ENCODE data around the gene CRIP1.

The CRIP1 gene

DNA sequence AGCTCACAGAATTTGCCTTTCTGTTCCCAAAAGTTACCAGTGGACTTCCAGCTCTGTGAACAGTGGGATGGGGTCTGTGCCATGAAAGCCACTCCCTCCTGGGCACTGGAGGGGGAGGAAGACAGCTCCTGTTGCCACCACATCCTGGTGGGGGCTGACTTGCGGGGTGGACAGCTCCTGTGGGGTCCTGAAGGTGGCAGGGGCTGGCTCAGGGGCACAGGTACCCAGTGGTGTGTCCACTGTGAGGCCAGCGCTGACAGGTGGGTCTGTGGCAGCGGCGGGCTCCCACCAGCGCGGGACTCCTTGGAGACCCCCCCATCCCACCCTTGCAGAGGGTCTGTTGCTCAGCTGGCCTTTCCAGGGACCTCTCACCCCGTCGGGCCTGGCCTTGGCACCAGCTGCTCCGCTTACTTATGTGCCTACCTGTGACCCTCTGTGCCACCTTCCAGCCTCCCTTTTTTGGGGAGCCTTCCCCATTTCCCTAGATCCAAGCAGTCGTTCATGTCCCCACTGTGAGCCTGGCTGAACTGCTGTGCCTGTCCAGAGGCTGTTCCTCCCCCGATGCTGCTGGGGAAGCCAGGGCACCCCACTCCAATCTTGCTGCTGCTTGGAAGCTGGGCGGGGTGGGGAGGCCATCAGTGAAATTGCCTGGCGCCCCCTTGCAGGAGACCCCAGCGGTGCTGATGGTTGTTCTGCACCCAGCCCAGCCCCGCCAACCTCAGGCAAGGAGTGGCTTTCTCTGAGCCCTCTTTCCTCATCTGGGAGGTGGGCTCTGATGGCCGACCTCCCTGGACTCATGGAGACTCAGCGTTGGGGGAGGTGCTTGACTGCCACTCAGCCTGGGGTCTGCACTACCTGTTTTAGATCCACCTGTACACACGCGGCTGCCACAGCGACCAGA, 6.5 kb downstream of the CRIP1 start:
- no peak for DNase-seq (ENCODE audit: low read depth in 2 of 2)

DNA sequence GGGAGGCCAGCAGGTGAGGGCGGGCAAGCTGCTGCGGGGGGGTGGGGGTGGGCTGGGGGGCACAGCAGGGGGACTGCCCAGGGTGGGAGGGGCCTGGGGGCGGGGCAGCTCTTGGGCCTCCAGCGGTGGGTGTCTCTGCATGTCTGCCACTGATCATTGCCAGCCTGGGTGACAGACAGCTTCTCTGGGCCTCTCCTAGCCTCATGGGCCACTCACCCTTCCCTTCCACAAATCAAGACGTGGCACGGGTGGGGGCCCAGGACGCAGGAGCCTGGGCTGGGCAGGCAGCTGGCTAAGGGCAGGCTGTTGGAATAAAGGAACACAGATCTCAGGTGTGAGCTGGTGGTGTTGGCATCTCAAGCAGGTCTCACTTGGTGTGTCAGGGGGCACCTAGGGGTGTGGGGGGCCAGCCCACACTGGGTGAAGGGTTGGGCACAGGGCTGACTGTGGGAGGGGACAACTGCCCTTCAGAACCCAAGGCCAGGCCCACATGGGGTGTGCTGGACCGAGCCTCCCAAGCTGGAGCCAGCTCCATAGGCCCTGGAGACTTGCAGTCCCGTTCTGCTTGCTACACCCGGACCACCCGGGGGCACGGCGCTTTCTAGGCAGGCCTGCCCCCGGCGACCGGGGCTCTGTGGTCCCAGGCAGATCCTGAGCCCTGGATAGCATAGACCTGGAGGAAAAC, 7.4 kb downstream of the CRIP1 start:
- no peak for DNase-seq (ENCODE audit: low read depth in 2 of 2)

DNA sequence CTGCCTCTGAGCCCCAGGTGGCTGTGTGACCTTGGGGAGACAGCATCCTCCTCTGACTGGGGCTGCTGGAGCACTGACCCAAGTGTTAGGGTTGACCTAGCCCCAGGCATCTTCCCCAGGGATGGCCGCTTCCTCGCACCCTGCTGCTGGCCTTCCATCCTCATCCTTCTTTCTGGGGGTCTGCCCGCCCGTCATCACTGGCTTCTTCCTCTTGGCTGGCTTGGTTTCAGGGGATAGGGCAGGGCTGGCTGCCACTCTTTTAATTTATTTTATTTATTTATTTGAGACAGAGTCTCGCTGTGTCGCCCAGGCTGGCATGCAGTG, 7.9 kb downstream of the CRIP1 start:
- no peak for DNase-seq (ENCODE audit: low read depth in 2 of 2)

DNA sequence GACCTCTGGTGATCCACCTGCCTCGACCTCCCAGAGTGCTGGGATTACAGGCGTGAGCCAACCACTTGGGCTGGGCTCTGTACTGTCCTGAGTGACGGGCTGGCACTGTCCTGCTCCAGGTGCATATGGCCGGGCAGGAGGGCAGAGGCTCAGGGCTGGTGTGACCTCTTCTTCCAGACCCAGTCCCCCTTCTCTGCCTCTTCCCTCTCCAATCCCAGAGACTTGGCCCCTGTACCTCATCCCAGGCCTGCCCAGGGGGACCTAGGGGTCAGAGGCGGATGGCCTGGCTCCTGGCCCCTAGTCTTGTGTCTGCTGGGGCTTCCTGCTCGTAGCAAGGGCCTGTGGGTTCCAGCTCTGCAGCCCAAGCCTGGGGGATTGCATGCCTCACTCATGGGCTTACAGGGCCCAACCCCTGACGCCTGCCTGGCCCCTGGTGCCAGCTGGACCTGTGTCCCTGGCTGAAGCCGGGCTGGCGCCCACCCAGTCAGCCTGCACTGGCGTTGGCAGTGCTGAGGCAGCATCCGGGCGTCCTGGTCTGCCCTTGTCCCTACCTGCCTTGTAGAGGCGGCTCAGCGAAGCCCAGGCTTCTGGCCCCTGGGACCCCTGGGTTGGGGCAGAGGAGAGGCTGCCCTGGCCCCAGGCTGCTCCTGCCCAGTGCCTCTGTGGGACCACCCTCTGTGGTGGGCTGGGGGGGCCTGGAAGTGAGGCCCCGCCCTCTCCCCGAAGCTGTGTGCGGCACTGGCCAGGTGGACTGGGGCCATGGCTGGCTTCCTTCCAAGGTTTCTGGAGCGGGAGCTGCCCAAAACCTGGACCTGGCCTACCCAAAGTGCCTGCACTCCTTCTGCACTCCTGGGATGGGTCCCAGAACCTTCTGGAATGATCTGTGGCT, 8.7 kb downstream of the CRIP1 start:
- DNase-seq (ENCODE audit: low read depth in 2 of 2): no peak

DNA sequence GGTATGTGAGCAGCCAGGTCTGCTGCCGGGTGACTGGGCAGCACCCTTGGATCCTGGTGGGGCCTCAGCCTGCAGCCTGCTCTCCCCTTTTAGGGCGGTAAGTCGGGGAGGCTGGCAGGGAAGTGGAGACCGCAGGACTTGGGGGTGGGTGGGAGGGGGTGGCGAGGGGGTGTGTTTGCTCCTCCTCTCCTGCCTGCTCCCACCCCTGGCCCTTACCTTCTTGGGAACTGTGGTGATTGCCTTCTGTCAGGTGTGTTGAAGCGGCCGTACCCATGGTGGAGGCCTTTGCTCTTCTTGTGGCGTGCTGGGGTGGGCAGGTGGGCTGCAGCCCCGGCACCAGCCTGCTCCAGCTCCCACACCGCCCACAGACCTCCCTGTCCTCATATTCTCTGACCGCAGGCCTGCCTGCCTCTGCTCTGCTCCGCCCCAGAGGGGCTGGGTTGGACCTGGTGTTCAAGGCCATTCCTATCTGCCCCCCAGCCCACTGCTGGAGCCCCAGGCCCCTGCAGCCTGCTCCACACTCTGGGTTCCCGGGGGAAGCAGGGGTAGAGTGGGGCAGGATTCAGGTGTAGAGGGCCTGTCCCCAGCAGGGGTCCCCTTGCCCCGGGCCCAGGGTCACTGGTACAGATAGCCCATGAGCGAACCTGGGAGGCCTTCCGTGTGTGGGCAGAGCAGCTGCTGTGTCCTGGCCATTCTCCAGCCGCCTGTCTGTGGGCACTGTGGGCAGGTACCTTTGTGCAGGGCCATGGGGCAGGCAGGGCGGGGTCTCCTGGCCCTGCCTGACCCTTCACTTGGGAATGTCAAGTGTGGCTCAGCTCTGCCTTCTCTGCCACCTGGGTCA, 9.5 kb downstream of the CRIP1 start:
- DNase-seq (ENCODE audit: low read depth in 2 of 2): no peak

DNA sequence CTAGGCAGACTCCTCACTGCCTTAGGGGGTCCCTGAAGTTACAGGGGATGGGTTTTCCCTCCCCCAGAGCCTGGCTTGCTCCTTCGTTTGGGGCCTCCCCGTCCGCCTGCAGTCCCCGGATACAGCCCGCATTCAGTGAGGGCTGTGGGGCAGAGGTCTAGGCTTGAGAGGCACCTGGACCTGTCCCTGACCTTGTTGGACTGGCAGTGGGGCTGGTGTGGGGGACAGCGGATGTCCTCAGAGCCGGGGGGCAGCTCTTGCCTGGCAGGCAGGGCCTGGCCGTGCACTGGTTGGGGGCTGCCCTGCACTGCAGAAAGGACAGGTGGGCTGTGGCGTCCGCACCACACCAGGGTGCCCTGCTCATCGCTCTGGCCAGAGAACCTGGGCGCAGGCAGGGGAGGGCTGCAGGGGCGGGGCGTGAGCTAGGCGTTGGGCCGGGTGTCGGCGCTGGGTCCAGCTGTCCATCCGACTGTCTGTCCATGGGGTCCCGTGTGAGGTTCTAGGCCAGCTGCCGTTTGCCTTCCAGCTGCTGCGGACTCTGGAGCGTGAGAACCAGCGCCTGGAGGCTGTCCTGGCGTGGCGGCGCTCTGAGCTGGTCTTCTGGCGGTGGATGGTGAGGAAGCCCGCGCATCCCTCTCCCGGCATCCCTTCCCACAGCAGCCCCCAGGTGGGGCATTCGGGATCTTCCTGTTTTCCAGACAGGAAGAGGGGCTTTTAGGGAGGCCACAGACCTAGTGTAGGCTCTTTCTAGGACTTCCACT, 10.3 kb downstream of the CRIP1 start:
- DNase-seq (ENCODE audit: low read depth in 2 of 2): no peak

DNA sequence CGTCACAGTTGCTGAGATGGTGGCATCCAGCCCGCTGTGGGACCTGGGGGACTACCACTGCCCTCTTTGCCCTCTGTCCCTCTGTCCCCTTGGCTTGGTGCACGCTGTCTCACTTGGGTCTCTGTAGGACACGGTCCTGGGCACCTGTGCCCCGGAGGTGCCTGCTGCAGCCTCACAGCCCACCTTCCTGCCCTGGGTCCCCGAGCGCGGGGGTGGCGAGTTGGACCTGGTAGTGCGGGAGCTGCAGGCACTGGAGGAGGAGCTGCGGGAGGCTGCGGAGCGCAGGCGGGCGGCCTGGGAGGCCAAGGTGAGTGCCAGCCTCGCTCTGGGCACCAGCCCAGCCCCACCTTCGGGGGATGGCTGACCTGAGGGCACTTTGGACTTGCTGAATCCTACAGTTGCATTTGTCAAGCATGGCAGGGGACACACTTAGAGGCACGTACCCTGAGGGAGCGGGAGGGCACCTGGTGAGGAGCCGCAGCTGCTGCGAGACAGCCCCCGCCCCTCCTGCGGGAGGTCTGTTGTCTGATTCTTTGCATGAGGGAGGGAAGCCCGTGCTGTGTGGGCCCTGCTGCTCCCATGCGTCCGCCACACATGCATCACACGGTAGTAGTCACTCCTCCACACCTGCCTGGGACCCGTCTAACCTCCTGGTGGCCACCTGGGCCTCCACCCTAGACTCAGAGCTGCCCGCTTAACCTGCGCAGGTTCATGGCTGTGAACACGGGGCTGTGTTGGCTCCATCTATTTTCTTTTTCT, 11.2 kb downstream of the CRIP1 start:
- no peak for DNase-seq (ENCODE audit: low read depth in 2 of 2)

DNA sequence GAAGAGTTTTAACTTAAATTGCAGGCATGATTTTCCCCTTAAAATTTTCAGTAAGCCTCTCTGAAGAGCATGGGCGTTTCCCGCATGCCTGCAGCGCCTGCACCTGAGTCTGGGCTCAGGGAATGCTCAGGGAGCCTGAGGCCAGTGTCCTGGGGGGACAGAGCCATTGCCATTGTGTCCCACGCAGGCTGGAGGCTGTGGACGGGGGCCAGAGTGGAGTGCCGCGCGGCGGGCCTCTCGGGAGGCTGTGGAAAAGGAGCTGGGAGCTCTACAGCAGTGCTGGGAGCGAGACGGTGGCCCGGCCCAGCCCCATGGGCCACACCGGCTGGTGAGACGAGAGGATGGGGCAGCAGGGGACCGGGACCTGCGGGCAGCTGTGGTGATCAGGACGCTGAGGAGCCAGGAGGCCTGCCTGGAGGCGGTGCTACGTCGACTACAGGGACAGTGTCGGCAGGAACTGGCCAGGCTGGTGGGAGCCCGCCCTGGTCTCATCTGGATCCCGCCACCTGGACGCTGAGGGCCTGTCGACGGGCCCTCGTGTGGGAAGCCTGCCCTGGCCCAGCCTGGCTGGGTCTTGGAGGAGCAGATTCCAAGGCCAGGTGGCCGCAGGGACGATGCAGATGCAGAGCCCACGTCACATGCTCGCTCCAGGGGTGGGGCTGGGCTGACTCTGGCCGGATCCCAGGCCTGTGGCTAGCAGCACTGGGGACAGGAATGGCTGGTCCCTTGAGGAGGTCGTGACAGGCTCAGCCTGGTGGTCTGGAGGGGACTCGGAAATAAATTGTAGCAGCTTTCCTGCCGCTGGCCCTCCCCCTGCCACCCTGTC, 12.0 kb downstream of the CRIP1 start:
- DNase-seq (ENCODE audit: low read depth in 2 of 2): no peak

DNA sequence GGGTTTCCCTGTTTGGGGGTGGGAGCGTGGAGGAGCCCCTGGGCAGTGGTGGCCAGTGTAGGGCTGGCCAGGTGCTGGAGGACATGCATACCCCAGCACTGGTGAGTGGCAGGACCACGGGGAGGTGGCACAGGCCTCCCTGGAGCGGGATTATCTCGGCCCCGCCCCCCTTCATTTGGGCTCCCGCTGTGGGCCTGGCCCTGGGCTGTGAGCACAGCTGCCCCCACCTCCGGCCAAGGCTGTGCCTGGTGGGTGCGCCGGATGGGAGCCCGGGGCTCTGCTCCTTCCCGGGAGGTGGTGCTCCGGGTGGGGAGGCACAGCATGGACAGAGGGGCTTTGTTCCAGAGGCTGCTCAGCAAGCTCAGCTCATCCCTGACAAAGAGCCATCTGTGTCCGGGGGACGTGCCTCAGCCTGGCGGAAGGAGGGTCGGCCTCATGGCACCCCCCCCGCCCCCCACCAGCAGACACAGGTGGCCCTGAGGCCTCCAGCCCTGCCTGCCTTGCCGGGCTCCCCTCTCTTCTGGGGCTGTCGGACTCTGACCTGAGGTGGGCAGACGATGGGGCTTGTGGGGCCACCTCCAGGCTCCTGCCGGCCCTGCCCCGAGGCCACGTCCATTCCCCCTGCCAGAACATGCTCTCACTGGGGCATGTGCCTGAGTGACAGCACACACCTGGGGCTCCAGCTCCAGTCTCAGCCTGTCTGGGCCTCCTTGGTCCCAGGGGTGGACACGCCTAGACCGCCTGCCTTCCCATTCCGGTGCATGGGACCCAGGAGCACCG, 12.8 kb downstream of the CRIP1 start:
- no peak for DNase-seq (ENCODE audit: low read depth in 2 of 2)

DNA sequence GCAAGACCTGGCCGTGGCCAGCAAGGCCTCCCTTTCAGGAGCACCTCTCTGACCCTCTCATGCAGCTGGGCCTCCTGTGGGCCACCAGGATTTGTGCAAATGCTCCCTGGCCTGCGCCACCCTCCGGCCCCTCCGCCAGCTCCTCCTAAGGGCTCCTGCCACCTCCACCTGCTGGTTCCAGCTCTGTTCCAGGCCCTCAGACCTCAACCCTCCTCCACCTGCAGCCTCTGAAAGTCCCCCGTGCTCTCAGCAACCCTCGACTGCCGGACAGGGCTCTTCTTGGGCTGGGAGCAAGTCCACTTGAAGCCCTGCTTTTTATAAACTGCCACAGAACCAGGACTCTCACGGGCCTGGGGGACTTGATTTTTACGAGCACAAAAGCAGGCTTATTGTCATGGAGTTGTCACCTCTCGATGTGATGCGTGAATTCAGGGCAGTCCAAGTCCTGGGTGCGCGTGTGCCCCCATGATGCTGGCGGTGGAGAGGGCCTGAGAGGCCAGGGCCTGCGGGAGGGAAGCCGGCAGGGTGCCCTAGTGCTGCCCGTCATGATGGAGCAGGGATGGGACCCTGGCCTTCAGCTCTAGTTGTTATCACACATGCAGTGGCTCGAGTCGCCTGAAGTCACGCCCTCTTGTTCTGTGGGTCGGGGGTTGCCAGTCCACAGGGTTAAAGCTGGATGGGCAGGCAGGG, 13.5 kb downstream of the CRIP1 start:
- DNase-seq (ENCODE audit: low read depth in 2 of 2): no peak

DNA sequence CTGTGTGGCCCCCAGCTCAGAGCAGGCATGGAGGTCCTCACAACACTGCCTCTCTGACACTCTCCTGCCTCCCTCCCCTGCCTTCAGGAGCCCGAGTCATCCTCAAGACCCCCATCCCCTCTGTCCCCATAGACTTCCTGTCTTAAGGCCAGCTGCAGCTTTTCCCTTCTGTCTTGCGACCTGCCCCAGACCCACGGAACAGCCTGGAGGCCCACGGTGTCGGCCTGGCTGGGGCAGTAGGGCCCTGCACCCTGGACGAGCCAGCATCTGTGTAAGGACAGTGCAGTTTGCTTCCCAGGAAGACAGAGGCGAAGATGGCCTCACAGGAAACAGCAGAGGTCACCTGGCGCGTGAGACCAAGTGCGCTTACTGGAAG, 14.0 kb downstream of the CRIP1 start:
- no peak for DNase-seq (ENCODE audit: low read depth in 2 of 2)

DNA sequence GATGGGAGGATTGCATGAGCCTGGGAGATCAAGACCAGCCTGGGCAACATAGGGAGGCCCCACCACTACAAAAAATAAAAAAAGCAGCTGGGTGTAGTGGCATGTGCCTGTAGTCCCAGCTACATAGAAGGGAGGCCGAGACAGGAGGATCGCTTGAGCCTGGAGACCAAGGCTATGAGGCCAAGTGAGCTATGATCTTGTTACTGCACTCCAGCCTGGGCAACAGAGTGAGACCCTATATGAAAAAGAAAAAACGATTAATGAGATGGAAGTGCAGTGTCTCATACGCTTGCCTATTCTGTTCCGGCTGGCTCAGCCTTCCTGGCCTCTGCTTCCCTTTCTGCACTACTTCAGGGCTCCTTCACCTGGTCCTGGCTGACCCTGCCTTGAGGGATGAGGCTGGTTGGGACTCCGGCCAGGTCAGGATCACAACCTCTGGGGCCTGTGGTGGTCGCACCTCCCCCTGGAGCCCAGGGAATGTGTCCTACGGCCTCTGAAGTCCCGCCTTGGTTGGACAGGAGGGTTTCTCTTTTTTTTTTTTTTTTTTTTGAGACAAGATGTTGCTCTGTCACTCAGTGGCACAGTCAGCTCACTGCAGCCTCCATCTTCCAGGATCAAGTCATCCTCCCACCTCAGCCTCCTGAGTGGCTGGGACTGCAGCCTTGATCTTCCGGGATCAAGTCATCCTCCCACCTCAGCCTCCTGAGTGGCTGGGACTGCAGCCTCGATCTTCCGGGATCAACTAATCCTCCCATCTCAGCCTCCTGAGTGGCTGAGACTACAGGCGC, 15.0 kb downstream of the CRIP1 start:
- no peak for DNase-seq (ENCODE audit: low read depth in 2 of 2)

DNA sequence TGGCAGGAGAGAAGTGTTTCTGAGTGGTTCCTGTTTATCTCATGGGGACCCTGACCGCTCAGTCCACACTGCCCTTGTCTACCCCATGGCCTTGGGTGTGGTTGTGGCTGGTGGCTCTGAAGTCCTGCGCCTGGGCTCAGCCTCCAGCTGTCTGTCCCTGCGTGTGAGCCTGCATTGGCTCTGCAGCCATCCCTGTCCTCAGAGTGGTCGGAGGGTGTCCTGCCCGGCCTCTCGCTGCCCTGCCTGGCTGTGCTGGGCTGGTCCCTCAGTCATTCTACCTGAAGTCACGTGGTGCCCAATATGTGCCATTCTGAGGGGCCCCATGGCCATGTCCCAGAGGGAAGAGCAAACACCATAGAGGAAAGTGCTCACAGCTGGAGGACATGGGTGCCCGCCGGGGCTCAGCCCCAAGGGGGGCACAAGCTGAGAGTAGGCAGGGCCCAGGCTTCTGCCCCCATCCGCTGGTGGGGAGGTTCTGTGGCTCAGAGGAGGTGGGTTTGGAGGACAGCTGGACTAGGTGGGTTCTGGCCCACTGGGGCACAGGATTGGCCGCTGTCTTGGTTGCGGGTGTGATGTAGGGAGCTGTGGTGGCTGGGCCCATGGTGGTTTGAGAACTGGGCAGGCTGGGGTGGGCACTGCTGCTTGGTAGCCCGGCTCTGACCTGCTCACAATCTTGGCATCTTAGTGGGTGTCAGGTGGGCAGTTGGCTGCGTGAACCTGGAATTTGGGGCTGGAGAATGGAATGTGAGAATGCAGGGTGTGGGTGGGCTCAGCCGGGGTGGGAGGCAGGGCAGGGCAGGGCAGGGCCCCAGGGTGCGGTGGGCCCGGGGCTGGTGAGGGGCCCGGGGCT, 16.0 kb downstream of the CRIP1 start:
- DNase-seq (ENCODE audit: low read depth in 2 of 2): no peak

DNA sequence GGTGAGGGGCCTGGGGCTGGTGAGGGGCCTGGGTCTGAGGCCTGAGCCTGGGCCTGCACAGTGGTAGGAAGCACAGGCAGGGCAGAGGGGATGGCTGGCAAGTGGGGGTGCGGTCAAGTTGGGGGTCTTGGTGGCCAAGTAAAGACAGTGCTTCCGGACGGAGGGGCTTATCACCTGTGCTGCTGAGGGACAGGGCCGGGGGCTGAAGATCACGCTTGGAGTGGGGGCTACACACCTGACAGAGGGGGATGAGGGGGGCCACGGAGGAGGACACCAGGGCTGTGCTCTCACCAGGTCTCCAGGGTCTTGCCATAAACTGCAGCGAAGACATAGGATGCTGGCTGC, 16.6 kb downstream of the CRIP1 start:
- DNase-seq (ENCODE audit: low read depth in 2 of 2): no peak

DNA sequence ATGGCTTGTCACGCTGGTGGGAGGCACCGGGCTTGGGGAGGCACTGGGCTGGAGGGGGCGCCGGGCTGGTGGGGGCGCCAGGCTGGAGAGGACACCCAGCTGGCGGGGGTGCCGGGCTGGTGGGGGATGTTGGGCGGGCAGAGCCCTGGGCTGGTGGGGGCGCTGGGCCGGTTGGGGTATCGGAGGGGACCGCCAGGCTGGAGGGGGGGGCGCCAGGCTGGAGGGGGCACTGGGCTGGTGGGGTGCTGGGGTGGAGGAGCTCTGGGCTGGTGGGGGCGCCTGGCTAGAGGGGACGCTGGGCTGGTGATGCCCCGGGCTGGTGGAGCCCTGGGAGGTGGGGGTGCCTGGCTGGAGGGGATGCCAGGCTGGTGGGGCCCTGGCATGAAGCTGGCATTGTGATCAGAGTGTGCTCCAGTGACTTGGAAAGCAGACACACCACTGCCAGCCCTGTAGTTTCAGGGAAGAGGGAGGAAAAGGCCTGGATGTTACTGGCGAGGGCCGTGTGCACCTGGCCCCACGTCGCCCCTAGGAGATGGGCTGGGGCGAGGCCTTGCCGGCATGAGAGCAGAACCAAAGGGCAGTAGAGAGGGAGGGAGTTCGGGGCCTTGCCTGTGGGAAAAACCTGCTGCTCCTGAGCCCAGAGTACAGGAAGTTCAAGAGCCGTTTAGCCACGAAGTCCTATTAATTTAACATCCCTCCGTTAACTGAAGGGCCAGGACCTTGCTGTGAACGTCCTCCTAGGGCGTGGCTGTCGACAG, 17.4 kb downstream of the CRIP1 start:
- DNase-seq (ENCODE audit: low read depth in 2 of 2): no peak
